CD4-positive, alpha-beta T cell treated with Interleukin-1 beta for 1 hour (primary cell): ENCODE results near the gene DUS2.
A peak's percentile ranks its signal among the peaks of the same experiment; 100 is the strongest.
"Not testable (repeated sequence)": the region's sequence is repeated elsewhere in the genome, so short reads cannot be mapped to it uniquely, and the experiment has no call there.

ENCODE experiments used
- DNase-seq, 2 donors: peaks; one replicate each; pipeline ENCODE4 v3.0.0-alpha.2; 2020 to 2022

DUS2 gene

GRCh38 chr16:68093816-68094613 lies 70.9 kb downstream of the DUS2 start:
- DNase-seq: peak in 1 of 2 donors; percentile 50

- DNase-seq: no peak
Measured at GRCh38 chr16:68094614-68094934, 71.5 kb downstream of the DUS2 start.

- DNase-seq: no peak
Measured at GRCh38 chr16:68096491-68096890, 73.4 kb downstream of the DUS2 start.

GRCh38 chr16:68097088-68097487 lies 74.0 kb downstream of the DUS2 start:
- no peak for DNase-seq

GRCh38 chr16:68097895-68098294 lies 74.8 kb downstream of the DUS2 start:
- DNase-seq: no peak

- no peak for DNase-seq
Measured at GRCh38 chr16:68100488-68100887, 77.4 kb downstream of the DUS2 start.

GRCh38 chr16:68105611-68106010 lies 82.5 kb downstream of the DUS2 start:
- no peak for DNase-seq

GRCh38 chr16:68107230-68107928 lies 84.3 kb downstream of the DUS2 start:
- not testable (repeated sequence) for DNase-seq

GRCh38 chr16:68109156-68109555 lies 86.1 kb downstream of the DUS2 start:
- not testable (repeated sequence) for DNase-seq

- not testable (repeated sequence) for DNase-seq
Measured at GRCh38 chr16:68110611-68111010, 87.5 kb downstream of the DUS2 start.

GRCh38 chr16:68111379-68111778 lies 88.3 kb downstream of the DUS2 start:
- DNase-seq: no peak

- DNase-seq: no peak
Measured at GRCh38 chr16:68113059-68113761, 90.1 kb downstream of the DUS2 start.

- DNase-seq: no peak
Measured at GRCh38 chr16:68113765-68114240, 90.7 kb downstream of the DUS2 start.

GRCh38 chr16:68114939-68115338 lies 91.9 kb downstream of the DUS2 start:
- DNase-seq: not testable (repeated sequence)

- no peak for DNase-seq
Measured at GRCh38 chr16:68115851-68116250, 92.8 kb downstream of the DUS2 start.

GRCh38 chr16:68116256-68116867 lies 93.3 kb downstream of the DUS2 start:
- DNase-seq: peak in 1 of 2 donors; percentile 49

- no peak for DNase-seq
Measured at GRCh38 chr16:68117884-68118283, 94.8 kb downstream of the DUS2 start.

GRCh38 chr16:68118954-68119353 lies 95.9 kb downstream of the DUS2 start:
- peak in 1 of 2 donors; percentile 18 for DNase-seq

GRCh38 chr16:68120496-68120895 lies 97.4 kb downstream of the DUS2 start:
- DNase-seq: not testable (repeated sequence)

GRCh38 chr16:68126395-68126794 lies 103.3 kb downstream of the DUS2 start:
- DNase-seq: no peak

- no peak for DNase-seq
Measured at GRCh38 chr16:68128577-68129305, 105.7 kb downstream of the DUS2 start.
